Measurements from ENCODE around the gene SLC40A1.

SLC40A1 gene

DNA sequence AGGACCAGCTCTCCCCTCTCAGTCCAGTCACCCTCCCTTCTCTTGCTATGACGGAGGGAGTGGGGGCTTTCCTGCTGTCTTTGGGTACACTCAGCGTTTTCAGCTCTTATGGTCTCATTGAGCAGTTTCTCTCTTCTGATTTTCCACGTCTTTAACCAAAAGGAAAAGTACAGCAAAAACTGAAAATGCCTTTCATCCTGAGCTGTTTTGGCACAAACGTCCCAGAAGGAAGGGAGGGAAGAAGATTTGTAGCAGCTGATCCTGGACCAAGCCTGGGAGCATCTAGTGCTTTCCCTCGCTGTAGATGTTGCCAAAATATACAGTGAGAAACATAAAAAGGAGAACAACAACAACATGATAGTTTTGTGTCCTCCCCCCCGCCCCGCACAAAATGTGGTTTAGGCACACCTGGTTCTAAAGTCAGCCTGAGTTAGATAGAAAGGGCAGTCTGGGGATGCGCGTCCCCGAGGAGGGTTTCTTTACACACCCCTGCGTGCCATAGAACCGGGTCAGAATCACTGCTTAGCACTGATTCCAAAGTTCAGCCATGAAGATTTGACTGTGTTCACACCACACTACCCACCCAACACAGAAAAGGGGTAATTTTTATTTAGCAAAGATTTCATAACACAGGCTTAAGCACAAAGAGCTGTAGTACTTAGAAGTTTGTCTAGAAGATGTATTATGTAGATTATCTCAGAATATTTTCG, 53.4 kb downstream of the SLC40A1 start:
- H3K27ac Mint-ChIP-seq: no peak overlapping the region
- H3K36me3 Mint-ChIP-seq (ENCODE audit: low read depth): no peaks in the 10 kb centered on the region
- no peaks in the 10 kb centered on the region for H3K9me3 Mint-ChIP-seq
- no peak overlapping the region for H3K4me3 Mint-ChIP-seq
- no peaks in the 10 kb centered on the region for H3K4me1 Mint-ChIP-seq (ENCODE audit: low read depth)
- peaks cover 4% of the 10 kb centered on the region for H3K27me3 Mint-ChIP-seq (ENCODE audit: low read depth)

DNA sequence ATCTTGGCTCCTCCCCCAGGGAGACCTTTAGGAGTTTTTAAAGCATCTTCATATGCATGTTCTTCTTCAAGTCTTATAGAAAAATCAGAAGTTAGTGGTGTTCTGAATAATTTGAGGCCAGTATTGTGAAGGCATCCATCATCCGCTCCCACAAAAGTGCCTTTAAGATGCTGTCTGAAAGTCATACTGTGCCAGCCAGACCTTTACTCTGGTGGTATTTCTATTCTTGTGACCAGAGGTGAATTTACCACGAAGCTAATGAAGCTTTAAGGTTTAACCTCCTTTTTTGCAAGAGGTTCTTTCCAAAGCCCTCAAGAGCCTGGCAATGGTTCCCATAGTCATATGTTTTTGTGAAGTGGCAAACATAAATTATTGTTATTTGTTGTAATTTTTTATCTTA, 54.3 kb downstream of the SLC40A1 start:
- H3K4me1 Mint-ChIP-seq (ENCODE audit: low read depth): no peaks in the 10 kb centered on the region
- no peak overlapping the region for H3K27ac Mint-ChIP-seq
- H3K4me3 Mint-ChIP-seq: no peak overlapping the region
- no peaks in the 10 kb centered on the region for H3K36me3 Mint-ChIP-seq (ENCODE audit: low read depth)
- peaks cover 4% of the 10 kb centered on the region for H3K27me3 Mint-ChIP-seq (ENCODE audit: low read depth)
- H3K9me3 Mint-ChIP-seq: no peaks in the 10 kb centered on the region

DNA sequence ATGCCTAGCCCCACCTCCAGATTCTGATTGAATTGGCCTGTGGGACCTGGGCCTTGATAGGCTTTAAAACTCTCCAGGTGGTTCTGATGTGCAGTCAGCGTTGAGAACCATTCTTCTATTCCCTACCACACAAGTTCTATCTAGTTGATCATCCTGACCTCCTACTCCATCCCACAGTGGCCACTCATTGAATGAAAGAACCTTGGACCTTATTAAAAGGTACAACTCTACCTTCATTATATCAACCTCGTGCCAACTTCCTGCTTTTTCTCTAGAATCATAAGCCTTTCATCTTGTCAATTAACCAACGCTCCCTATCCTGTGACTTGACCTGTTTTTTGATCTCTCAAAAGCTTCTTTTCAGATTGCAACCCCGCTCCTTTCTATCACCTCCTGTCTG, 55.8 kb downstream of the SLC40A1 start:
- Mint-ChIP-seq H3K27ac (no peak overlapping the region), H3K36me3 (ENCODE audit: low read depth) (no peaks in the 10 kb centered on the region), H3K27me3 (ENCODE audit: low read depth) (peaks cover 4% of the 10 kb centered on the region), H3K9me3 (no peaks in the 10 kb centered on the region), H3K4me3 (no peak overlapping the region), H3K4me1 (ENCODE audit: low read depth) (no peaks in the 10 kb centered on the region)

DNA sequence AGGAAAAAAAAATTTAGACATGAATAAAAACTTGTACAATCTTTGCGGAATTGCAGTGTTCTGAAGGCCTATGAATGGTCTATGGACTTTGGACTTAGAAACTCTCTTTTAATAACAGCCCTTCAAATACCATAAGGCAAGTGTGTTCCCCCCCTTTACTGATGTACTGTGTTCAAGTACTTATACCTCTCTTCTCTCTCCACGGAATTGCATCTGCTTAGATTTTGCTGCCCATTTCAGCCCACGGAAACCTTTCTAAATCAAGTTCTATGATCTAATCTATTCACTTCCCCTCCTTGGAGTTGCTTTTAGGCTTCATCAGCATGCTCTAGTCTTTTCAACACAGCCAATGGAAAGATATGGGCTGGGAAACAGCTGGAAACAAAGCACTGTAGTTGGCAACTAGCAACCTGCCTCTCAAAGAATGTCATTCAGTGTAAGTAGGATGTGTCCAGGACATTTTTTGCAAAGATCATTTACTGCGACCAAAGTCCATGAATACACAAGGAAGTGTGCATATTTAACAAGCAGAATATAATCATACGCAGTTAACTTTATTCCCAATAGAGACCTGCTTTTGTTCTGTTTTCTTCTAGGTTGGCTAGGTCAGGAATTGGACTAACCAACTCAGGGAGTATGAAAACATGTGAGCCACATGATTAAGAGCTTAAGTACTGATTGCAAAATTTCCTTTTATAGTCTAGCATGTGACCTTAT, 58.0 kb downstream of the SLC40A1 start:
- Mint-ChIP-seq H3K9me3 (no peaks in the 10 kb centered on the region), H3K4me1 (ENCODE audit: low read depth) (no peaks in the 10 kb centered on the region), H3K27me3 (ENCODE audit: low read depth) (peaks cover 4% of the 10 kb centered on the region), H3K27ac (no peak overlapping the region), H3K36me3 (ENCODE audit: low read depth) (no peaks in the 10 kb centered on the region), H3K4me3 (no peak overlapping the region)

DNA sequence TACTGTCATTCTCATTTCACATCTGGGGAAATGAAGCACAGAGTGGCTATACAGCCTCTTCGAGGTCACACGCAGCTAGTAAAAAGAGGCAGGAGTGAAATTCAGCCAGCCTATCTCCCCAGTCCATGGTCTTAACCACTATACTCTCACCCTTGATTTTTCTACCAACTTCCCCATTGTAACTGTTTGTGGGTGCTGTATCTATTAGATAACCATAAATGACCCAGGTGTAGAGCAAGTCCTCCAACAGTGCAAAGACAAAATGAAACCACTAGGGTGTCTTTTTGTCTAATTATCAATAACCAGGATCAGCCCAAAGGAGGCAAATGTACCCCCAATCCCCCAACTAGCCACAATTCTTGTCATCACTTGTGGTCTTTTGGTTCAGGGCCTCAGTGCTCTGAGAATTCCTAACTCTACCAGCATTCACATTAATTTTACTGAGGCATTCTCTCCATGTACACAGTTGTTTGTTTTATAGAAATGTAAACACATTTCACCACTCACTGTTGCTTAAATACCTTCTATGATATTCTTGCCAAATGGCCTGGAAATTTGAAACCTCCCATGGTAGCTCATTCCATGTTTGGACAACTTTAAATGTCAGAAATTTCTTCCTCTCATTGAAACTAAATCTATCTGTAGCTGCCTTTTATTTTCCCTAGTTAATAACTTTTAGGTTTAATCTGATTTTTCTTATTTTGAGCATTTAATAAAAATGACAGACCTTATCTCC, 58.7 kb downstream of the SLC40A1 start:
- no peaks in the 10 kb centered on the region for H3K9me3 Mint-ChIP-seq
- H3K27me3 Mint-ChIP-seq (ENCODE audit: low read depth): peaks cover 7% of the 10 kb centered on the region
- no peak overlapping the region for H3K27ac Mint-ChIP-seq
- H3K4me1 Mint-ChIP-seq (ENCODE audit: low read depth): no peaks in the 10 kb centered on the region
- no peaks in the 10 kb centered on the region for H3K36me3 Mint-ChIP-seq (ENCODE audit: low read depth)
- H3K4me3 Mint-ChIP-seq: no peak overlapping the region

DNA sequence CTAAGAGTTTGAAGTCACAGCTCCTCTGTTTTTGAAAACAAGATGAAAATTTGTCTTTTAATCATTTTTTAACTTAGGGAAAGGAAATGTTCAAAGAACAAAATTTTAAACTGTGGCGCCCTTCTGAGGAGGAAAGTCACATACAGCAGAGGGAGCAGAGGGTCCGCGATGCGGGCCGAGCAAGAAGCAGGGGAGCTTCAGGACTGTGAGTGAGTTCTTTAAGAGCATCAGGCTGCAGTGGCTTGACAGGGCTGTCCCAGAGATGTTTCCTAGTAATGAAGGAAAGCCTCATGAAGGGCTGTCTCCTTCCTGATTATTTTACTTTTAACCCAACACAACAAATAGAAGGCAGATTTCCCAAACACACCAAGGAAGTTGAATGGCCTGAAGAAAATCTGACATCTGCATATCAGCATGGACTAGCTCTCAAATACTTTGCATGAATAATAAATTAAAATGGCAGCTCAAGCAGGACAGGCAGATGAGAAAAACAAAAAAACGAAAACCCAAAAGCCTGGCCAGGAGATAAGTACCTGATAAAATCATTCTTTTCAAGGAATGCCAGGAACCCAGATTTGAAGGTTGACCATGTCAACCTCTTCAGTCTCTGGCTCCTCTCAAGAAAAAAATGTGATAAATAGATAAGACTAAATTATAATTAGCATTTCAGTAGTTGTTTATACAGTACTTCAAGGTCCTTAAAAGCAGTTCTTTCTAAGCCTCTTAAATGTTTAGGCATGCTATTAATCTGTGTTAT, 60.8 kb downstream of the SLC40A1 start:
- H3K4me1 Mint-ChIP-seq (ENCODE audit: low read depth): no peaks in the 10 kb centered on the region
- H3K27ac Mint-ChIP-seq: no peak overlapping the region
- H3K27me3 Mint-ChIP-seq (ENCODE audit: low read depth): peaks cover 4% of the 10 kb centered on the region
- no peaks in the 10 kb centered on the region for H3K36me3 Mint-ChIP-seq (ENCODE audit: low read depth)
- H3K9me3 Mint-ChIP-seq: no peaks in the 10 kb centered on the region
- H3K4me3 Mint-ChIP-seq: no peak overlapping the region

DNA sequence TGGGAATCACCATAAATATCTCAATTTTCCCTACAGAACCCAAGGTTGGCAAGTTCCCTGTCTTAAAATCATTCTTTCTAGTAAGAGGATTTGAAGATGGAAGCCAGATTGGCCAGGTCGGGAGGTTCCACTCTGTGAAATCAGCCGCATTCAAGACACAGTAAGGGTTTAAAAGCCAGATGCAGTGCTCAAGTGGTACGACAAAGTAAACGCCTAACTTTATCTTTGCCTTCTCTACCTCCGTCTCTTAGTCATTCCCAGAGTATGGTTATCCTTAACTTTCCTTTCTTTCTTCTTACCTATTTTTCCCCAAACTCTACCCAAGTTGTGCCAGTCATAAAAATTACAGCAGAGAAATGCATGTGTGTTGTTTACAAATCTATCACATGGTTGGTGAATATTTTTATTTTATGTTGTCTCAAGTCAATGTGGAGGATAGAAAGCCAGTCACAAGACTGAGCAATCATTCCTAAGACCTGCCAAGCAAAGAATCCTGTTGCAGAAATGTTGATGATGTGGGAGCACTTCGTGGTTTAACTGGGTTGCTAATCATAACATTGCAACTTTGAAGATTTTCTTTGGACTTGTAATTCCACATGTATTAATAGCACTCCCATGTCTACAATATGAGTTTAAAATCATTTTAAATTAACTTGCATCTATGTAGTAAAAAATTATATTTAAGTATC, 62.6 kb downstream of the SLC40A1 start:
- Mint-ChIP-seq H3K27ac (no peak overlapping the region), H3K4me1 (ENCODE audit: low read depth) (no peaks in the 10 kb centered on the region), H3K9me3 (no peaks in the 10 kb centered on the region), H3K27me3 (ENCODE audit: low read depth) (peaks cover 9% of the 10 kb centered on the region), H3K4me3 (no peak overlapping the region), H3K36me3 (ENCODE audit: low read depth) (no peaks in the 10 kb centered on the region)

DNA sequence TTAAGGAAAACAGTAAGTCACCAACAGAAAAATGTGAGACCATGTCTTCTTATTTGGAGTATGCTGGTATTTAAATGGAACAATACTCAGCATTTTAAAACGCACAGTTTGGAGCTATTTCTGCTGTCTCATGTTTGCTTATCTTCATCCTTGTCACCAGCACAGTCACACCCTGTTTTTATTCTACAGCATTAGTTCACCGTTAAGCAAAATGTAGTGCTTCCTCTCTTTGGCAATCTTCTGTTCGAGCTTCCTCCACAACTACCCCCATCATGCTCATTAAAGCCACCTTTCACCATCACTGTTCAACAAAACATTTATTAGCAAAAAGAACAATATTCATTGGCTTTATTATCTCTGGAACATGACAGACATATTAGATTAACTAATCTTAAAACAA, 64.0 kb downstream of the SLC40A1 start:
- Mint-ChIP-seq H3K4me3 (no peak overlapping the region), H3K36me3 (ENCODE audit: low read depth) (no peaks in the 10 kb centered on the region), H3K27ac (no peak overlapping the region), H3K27me3 (ENCODE audit: low read depth) (peaks cover 9% of the 10 kb centered on the region), H3K9me3 (no peaks in the 10 kb centered on the region), H3K4me1 (ENCODE audit: low read depth) (no peaks in the 10 kb centered on the region)

DNA sequence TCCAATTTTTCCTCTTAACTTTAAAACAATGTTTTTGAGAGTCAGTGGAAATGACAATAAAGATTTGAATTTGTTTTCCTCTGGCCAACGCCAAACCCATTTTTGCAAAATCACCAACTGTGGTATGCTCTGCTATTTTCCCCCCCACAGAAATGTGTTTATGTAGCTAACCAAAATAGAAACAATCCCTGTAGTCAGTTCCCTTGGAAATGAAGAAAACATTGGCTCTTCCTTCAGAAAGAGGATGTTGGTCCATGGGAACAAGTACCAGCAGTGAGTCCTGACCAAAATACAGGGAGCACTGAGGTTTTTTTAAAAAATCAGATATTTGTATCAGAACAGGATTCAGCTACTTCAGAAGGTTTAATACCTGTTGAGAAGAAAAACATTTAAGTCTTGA, 65.3 kb downstream of the SLC40A1 start:
- H3K27ac Mint-ChIP-seq: no peak overlapping the region
- no peaks in the 10 kb centered on the region for H3K9me3 Mint-ChIP-seq
- no peaks in the 10 kb centered on the region for H3K36me3 Mint-ChIP-seq (ENCODE audit: low read depth)
- no peaks in the 10 kb centered on the region for H3K4me1 Mint-ChIP-seq (ENCODE audit: low read depth)
- H3K27me3 Mint-ChIP-seq (ENCODE audit: low read depth): peaks cover 9% of the 10 kb centered on the region
- no peak overlapping the region for H3K4me3 Mint-ChIP-seq

DNA sequence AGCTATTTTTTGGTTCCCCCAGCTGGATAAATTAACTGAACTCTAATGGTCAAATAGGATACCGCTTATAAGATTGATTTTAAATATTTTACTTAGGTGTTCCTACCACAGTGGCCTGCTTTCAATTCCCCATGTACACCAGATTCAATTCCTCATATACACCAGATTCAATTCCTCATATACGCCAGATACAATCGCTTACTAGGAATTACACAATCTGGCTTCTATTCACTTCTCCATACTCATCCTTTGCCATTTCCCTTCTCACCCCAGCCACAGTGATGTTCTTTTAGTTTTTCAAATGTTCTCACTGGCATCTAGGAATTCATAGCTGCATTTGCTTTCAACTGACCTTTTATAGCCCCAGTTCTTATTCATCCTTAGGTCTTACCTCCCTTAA, 66.5 kb downstream of the SLC40A1 start:
- peaks cover 9% of the 10 kb centered on the region for H3K27me3 Mint-ChIP-seq (ENCODE audit: low read depth)
- no peaks in the 10 kb centered on the region for H3K36me3 Mint-ChIP-seq (ENCODE audit: low read depth)
- H3K4me3 Mint-ChIP-seq: no peak overlapping the region
- no peaks in the 10 kb centered on the region for H3K4me1 Mint-ChIP-seq (ENCODE audit: low read depth)
- peaks cover 2% of the 10 kb centered on the region for H3K9me3 Mint-ChIP-seq
- no peak overlapping the region for H3K27ac Mint-ChIP-seq

DNA sequence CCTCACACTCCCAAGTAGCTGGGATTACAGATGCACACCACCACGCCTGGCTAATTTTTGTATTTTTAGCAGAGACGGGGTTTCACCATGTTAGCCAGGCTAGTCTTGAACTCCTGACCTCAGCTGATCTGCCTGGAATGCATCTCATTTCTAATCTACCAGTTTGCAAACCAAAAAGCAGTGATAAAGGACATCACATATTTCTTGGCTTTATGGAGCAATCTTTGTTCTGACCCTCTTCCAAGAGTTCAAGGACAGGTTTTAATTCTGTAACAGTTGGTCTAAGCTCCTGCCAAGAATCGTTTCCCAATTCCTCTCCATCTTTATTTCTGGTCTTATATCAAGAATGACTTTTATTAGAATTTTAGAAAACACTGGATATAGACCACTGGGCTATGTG, 67.7 kb downstream of the SLC40A1 start:
- Mint-ChIP-seq H3K4me1 (ENCODE audit: low read depth) (no peaks in the 10 kb centered on the region), H3K27ac (no peak overlapping the region), H3K4me3 (no peak overlapping the region)

DNA sequence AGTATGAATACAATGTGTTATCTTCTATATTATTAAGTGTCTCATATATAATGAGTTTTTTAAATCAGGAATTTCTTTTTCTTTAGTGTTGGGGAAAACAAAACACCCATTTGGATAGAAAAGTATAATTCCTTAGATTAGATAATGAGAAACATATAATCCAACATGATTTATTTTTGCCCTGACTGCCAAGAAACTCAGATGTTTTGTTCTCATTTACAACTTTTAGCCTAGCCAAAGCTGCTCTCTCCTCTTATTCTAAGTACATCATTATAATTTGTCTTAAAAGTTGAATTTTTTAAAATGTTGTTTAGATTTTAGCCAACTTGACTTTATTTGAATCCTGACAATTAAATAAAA, 68.6 kb downstream of the SLC40A1 start:
- H3K27me3 Mint-ChIP-seq (ENCODE audit: low read depth): peaks cover 5% of the 10 kb centered on the region
- H3K36me3 Mint-ChIP-seq (ENCODE audit: low read depth): no peaks in the 10 kb centered on the region
- no peaks in the 10 kb centered on the region for H3K4me1 Mint-ChIP-seq (ENCODE audit: low read depth)
- H3K9me3 Mint-ChIP-seq: peaks cover 3% of the 10 kb centered on the region
- H3K27ac Mint-ChIP-seq: no peak overlapping the region
- no peak overlapping the region for H3K4me3 Mint-ChIP-seq

More for the DNA sequence above, 67.7 kb downstream of the SLC40A1 start:
- H3K9me3 Mint-ChIP-seq: peaks cover 3% of the 10 kb centered on the region
- H3K36me3 Mint-ChIP-seq (ENCODE audit: low read depth): no peaks in the 10 kb centered on the region
- H3K27me3 Mint-ChIP-seq (ENCODE audit: low read depth): peaks cover 9% of the 10 kb centered on the region

DNA sequence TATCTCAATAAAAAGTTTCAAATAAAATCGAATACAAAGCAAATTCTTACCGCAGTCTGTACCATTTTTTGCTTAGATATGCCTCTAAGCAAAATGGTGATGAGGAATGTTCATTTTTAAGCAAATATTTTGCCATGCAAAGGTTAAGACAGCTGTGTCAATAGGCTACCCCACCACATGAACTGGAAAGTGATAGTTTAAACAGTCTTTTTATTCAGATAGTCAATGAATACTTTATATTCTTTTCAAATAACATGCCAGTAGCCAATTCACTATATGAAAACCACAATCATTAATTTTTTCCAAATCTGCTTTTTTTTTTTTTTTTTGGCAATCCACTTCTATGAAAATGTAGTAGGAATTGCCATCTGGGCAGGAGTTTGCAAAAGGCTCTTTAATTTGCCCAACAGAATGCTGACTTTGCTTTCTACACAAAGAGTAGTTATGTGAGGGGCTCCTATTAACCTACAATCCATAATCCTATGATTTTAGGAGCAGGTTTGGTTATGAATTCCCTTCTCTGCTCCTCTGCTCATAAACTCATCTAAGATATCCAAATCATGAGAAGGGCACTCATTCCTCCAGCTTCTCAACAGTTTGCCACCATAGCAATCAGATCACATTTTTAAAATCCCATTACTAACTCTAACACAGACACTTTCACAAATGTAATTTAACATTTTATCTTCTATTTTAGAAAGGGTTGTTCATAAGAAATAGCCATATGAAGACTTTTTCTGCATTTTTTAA, 69.2 kb downstream of the SLC40A1 start:
- no peak overlapping the region for H3K27ac Mint-ChIP-seq
- H3K4me3 Mint-ChIP-seq: no peak overlapping the region
- peaks cover 5% of the 10 kb centered on the region for H3K27me3 Mint-ChIP-seq (ENCODE audit: low read depth)
- H3K36me3 Mint-ChIP-seq (ENCODE audit: low read depth): no peaks in the 10 kb centered on the region
- peaks cover 3% of the 10 kb centered on the region for H3K9me3 Mint-ChIP-seq
- no peaks in the 10 kb centered on the region for H3K4me1 Mint-ChIP-seq (ENCODE audit: low read depth)
